NCI-H446 treated with DMSO at 0.1 percent for 48 hours (cell line): ENCODE measurements around the gene SGO1.

Experiments used
- DNase-seq: peaks from one replicate; lab custom pipeline; 2025; lab: John Stamatoyannopoulos, UW

The SGO1 gene

GRCh38 chr3:20154928-20155327 lies 31.1 kb downstream of the SGO1 start:
- DNase-seq, result no peak

- DNase-seq, result no peak
Measured at GRCh38 chr3:20154078-20154477, 31.9 kb downstream of the SGO1 start.

- DNase-seq, result no peak
Measured at GRCh38 chr3:20148466-20148865, 37.5 kb downstream of the SGO1 start.

- DNase-seq, result no peak
Measured at GRCh38 chr3:20147361-20147760, 38.6 kb downstream of the SGO1 start.

- DNase-seq, result no peak
Measured at GRCh38 chr3:20146301-20146700, 39.7 kb downstream of the SGO1 start.

- DNase-seq, result no peak
Measured at GRCh38 chr3:20145874-20146273, 40.1 kb downstream of the SGO1 start.

- no peak for DNase-seq
Measured at GRCh38 chr3:20143519-20143918, 42.5 kb downstream of the SGO1 start.

GRCh38 chr3:20142517-20142916 lies 43.5 kb downstream of the SGO1 start:
- no peak for DNase-seq

- peak; percentile 60 for DNase-seq
Measured at GRCh38 chr3:20141851-20142250, 44.2 kb downstream of the SGO1 start.

GRCh38 chr3:20141316-20141715 lies 44.7 kb downstream of the SGO1 start:
- DNase-seq, result no peak

- no peak for DNase-seq
Measured at GRCh38 chr3:20140881-20141280, 45.1 kb downstream of the SGO1 start.

GRCh38 chr3:20137647-20138046 lies 48.4 kb downstream of the SGO1 start:
- no peak for DNase-seq

- no peak for DNase-seq
Measured at GRCh38 chr3:20136231-20136630, 49.8 kb downstream of the SGO1 start.

- DNase-seq, result no peak
Measured at GRCh38 chr3:20130106-20130505, 55.9 kb downstream of the SGO1 start.

GRCh38 chr3:20128358-20128757 lies 57.6 kb downstream of the SGO1 start:
- no peak for DNase-seq

GRCh38 chr3:20125897-20126296 lies 60.1 kb downstream of the SGO1 start:
- no peak for DNase-seq

GRCh38 chr3:20125289-20125688 lies 60.7 kb downstream of the SGO1 start:
- DNase-seq, result no peak

- no peak for DNase-seq
Measured at GRCh38 chr3:20123131-20123652, 62.8 kb downstream of the SGO1 start.

GRCh38 chr3:20121088-20121487 lies 64.9 kb downstream of the SGO1 start:
- no peak for DNase-seq
